HG02884 (cell line): ENCODE measurements around the gene HMGXB3.

Experiments used
- ATAC-seq: cut with Tn5 transposase; IDR thresholded peaks from one replicate; pipeline ENCODE4 v1.9.1; 2021; ENCODE audit warnings: mild to moderate bottlenecking, moderate library complexity; ENCODE audit not compliant: unreplicated experiment

The HMGXB3 gene

DNA sequence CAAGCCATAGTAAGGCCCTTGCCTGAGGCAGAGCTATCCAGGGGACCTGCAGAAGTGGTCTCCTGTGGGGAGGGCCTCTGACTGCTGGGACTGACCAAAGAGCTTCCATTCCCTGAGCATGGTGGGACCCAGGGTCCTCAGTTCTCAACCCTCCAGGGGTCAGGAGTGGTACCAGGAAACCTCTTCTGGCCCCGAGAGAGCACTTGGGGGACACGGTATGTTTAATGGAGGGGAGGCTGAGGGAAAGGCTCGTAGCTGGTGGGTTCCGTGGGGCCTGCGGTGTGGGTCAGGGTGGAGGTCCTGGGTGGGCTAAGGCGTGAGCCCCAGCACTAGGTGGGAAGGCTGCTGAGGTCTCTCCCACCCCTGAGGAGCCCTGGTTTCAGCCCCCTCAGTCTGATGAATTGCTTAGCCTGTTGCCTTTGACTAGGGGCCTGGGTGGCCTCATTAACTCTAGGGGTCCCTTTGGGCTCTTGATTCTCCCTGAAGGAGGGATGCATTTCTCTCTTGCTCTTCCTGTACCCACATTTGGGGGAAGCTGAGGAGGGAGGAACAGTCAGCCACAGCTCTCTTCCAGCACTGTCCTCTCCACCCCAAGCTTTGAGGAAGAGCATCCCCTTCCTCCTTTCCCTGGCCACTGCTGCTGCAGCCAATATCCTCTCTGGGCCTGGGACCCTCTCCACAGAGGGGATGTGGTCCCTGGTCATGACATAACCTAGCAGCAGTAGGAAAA lies 51.9 kb downstream of the HMGXB3 start:
- no peak for ATAC-seq

- no peak for ATAC-seq
Observed at GRCh38 chr5:150052956-150053712, 52.6 kb downstream of the HMGXB3 start.

DNA sequence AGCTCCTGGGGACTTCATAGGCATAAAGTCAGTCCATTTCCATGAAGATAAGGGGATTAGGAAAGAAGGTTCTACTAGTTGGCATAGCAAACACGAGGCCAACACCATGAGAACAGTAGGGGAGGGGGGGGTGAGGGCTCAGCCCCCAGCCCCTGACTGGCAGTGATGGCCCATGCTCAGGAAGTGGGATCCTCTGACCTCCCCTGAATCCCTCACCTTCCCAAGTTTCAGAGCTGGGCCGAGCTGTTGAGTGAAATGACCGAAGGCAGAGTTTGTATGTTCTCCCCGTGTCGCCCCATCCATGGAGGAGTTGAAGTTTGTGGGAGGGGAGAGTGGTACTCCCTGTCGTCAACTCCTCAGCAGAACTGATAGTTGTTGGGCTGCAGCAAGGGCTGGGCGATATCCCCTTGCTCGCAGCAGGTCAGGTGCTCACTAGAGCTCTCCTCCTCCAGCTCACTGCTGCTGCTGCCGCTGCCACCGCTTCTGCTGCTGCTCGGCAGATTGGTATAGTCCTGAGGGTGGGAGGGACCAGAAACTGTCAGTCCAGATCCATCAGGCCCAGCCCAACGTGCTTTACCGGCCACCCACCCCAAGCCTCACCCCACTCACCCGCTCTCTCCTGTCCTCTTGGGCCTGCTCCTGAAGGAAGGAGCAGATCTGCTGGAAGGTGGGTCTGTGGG lies 53.3 kb downstream of the HMGXB3 start:
- no peak for ATAC-seq

- no peak for ATAC-seq
Observed at GRCh38 chr5:150054569-150054968, 54.0 kb downstream of the HMGXB3 start.

- ATAC-seq, result no peak
Observed at GRCh38 chr5:150055326-150056074, 55.0 kb downstream of the HMGXB3 start.

GRCh38 chr5:150056075-150056443 lies 55.5 kb downstream of the HMGXB3 start:
- ATAC-seq, result no peak

DNA sequence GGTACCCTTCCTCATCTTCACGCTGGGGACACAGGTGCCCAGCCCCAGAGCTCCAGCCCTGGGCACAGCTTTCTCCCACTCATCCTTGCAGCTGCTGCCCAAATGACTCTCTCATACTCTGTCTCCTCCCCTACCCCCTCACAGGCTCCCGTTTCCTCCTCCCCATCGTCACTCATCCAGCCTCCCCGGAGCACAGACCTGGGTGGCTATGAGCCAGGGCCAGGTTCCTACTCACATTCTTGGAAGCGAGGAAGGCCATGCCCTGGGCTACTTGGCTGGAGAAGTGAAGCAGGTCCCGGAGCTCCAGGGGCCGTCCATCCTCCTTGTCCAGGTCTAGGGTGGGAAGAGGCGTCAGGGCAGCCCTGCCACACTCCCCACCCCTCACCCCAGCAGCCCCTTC lies 56.5 kb downstream of the HMGXB3 start:
- ATAC-seq, result no peak

- no peak for ATAC-seq
Observed at GRCh38 chr5:150057511-150057910, 57.0 kb downstream of the HMGXB3 start.

- no peak for ATAC-seq
Observed at GRCh38 chr5:150057996-150058395, 57.5 kb downstream of the HMGXB3 start.

GRCh38 chr5:150058480-150059126 lies 58.1 kb downstream of the HMGXB3 start:
- ATAC-seq, result no peak

DNA sequence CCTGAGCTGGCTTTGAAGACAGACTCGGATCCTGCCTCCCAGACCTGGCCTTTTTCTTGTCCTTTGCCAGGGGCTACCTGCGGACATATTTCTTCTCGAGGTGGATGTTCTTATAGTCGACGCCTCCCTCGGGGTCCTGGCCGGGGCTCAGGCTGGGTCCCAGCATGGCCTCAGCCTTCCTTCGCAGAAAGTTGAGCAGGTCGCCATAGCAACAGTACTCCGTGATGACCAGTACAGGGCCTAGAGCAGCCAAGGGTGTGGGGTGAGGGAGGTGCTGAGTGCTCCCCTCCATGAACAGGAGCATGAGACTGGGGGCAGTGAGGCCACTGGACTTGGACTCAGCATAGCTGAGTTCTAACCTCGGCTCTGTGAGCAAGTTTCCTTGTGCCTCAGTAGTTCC lies 59.1 kb downstream of the HMGXB3 start:
- ATAC-seq, result no peak

- no peak for ATAC-seq
Observed at GRCh38 chr5:150060471-150060870, 59.9 kb downstream of the HMGXB3 start.

DNA sequence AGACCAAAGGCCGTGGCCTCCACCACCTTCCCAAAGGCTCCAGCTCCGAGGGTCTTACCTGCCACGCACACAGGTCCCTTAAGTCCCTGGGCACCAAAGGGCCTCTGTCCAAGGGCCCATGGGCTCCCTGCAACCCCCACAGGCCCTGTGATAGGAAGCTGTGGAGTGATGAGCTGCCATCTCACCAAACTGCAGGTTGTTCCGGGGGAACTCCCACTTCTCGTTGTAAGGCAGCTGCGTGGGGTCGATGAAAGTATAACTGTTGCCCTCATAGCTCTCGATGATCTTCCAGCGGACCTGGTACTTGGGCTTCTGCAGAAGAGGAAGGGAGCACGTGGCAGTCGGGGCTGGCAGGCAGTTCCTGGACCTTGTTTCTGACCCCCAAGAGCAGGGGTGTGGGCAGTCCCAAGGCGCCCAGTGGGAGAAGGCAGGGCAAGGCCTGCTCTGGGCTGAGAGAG lies 61.0 kb downstream of the HMGXB3 start:
- ATAC-seq, result no peak

GRCh38 chr5:150062216-150062922 lies 61.8 kb downstream of the HMGXB3 start:
- ATAC-seq, result no peak

GRCh38 chr5:150063638-150064037 lies 63.1 kb downstream of the HMGXB3 start:
- ATAC-seq, result no peak

DNA sequence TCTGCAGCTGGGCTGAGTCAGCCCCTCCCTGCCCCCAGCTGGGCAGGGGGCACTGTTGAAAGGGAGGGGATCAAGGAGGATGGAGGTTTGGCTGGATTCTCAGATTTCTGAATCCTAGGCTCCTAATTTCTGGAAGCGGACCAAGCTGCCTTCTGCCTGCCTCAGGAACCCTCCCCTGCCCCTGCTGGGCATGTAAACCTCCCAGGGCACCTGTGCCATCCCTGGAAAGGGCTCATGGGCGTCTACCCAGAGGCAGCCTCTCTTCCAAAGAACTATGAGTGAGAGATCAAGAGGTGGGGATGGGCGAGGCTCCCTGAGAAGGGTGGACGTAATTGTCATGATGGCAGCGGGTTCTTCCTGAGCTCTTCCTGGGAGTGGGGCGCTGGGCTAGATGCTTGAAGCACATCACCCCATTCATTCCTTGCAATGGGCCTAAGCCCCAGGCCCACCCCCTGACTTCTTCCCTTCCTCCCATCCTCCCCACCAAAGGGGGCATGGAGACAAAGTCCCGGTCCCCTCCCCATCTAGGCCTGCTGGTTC lies 64.2 kb downstream of the HMGXB3 start:
- ATAC-seq, result no peak

GRCh38 chr5:150065346-150065745 lies 64.8 kb downstream of the HMGXB3 start:
- ATAC-seq, result no peak

DNA sequence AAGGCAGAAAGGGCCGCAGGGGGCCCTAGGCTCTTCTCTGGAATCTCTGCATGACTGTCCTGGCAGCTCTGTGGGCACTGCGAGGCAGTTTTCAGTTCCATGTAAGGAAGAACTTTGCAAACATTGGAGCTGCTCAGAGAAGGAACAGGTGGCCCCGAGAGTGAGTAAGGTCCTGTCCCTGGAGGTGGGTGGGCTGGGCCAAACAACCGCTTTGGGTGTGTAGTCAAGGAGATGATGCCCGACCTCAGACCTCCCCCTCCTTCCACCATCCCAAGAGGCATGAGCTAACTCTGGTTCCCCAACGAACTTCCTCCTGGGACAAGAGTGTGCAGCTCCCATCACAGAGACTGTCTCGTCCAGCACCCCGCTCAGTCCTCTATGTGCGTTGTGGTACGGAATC lies 65.3 kb downstream of the HMGXB3 start:
- no peak for ATAC-seq

GRCh38 chr5:150066436-150066835 lies 65.9 kb downstream of the HMGXB3 start:
- ATAC-seq, result no peak

- ATAC-seq, result peak; percentile 75
Observed at GRCh38 chr5:150066901-150067396, 66.4 kb downstream of the HMGXB3 start.
